Testis (tissue), 3 donors: ENCODE results near the gene TMEM41A. TPM values are rescaled to one million over a fixed set of nuclear protein-coding genes. Genes with fewer than 3 reads are reported as not detected.
"Not testable (repeated sequence)": the region's sequence is repeated elsewhere in the genome, so short reads cannot be mapped to it uniquely, and the experiment has no call there.

ENCODE experiments used
- DNase-seq: peaks from one replicate; pipeline ENCODE4 v3.0.0-alpha.2; 2019
- H3K27ac ChIP-seq, 2 donors: fragments of 200-600 bp; sonication (generic); one replicate each; pipeline ENCODE4 v1.5.1; 2019
- H3K27me3 ChIP-seq: fragments of 200-600 bp; sonication (generic); one replicate; pipeline ENCODE4 v1.5.1; 2019
- H3K36me3 ChIP-seq: fragments of 200-600 bp; sonication (generic); one replicate; pipeline ENCODE4 v1.5.1; 2017; ENCODE audit warnings: low read depth; ENCODE audit errors: missing control alignments
- H3K4me1 ChIP-seq: fragments of 200-600 bp; sonication (generic); one replicate; pipeline ENCODE4 v1.5.1; 2019
- H3K4me3 ChIP-seq, 2 donors: fragments of 200-600 bp; sonication (generic); one replicate each; pipeline ENCODE4 v1.5.1; 2017 to 2019
- H3K9me3 ChIP-seq: fragments of 200-600 bp; sonication (generic); one replicate; pipeline ENCODE4 v1.5.1; 2017
- CTCF ChIP-seq, 3 experiments: fragments of 450-650 bp in 2 of 3; fragments of 200-600 bp in 1 of 3; sonication (generic) in 1 of 3; IDR thresholded peaks; one replicate each; pipeline ENCODE4 v1.5.1; 2016 to 2019; ENCODE audit warnings: antibody characterized with exemption in 3 of 3, mild to moderate bottlenecking in 2 of 3, moderate library complexity in 1 of 3
- POLR2A ChIP-seq: fragments of 450-650 bp; IDR thresholded peaks from one replicate; pipeline ENCODE4 v1.6.1; 2017; ENCODE audit warnings: antibody characterized with exemption, mild to moderate bottlenecking, moderate library complexity
- WGBS, 2 donors: methylation state at CpG; one replicate each; pipeline ENCODE4 v1.1.5; 2018; 5-methylcytosine and 5-hydroxymethylcytosine counted together
- intact Hi-C: fragments of 100-400 bp; cut with DNase I; formaldehyde crosslinking; loops from one replicate; pipeline ENCODE4 v1.15.1; 2023; ENCODE audit warnings: low total_unique reads
- polyA plus RNA-seq: library from polyadenylated mRNA; stranded (reverse); fragments of 350-450 nt; fragmentation: Illumina TruSeq; extraction: RNeasy Lipid Tissue Mini Kit (QIAGEN cat#74804); gene quantifications from one replicate; pipeline ENCODE4 v1.2.3, GENCODE V29; 2014; ENCODE audit warnings: low read depth, low replicate concordance; ENCODE audit not compliant: insufficient read depth
- total RNA-seq, 2 donors: library from RNA; depleted of rRNA; stranded (reverse); fragments of >200 nt; gene quantifications; one replicate each; pipeline ENCODE4 v1.2.3, GENCODE V29; 2016

The TMEM41A gene
- total and polyA plus RNA-seq, 3 donors from 2014 or later, result 29.9 to 38.7 (median 34.4) TPM

DNA sequence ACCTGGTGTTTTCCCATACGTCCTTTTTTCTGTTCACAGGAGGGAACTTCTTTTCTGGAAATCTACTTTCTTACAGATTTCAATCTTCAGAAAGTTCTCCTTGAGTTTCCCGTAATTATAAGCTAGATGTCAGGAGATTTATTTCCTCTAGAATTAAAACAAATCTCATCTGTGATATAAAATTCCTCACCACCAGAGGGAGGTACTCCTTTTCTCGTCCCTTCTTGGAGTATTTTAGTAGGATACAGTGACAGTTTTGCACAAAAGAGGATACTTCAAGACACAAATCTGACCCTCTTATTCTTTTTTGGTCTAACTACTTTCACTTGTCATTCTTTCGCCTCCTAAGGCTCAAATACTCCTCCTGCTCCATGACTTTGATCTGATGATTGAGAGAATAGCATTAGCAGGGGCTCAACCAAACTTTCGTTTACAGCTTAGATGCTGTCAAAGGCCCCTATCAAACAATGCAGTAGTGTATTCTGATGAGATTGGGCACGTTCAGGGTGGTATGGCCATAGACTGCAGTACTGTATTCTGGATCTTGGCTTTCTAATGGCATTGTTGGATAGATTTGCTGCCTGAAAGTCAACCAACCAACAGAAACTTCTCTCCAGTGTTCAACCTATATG lies 38.0 kb downstream of the TMEM41A start:
- TF ChIP-seq POLR2A (no peak), CTCF (IDR thresholded peaks at IDR 0.05) (peak; percentile 25 to 44 (median 29))
- Histone ChIP-seq H3K36me3 (no peaks in the 10 kb centered on the region), H3K4me1 (no peaks in the 10 kb centered on the region), H3K9me3 (no peaks in the 10 kb centered on the region), H3K27me3 (no peaks in the 10 kb centered on the region), H3K27ac (no peak overlapping the region), H3K4me3 (no peak overlapping the region)
- WGBS, 2 donors, result 58 to 67% methylated on average over 6 of the region's 6 CpGs
- intact Hi-C loops, result no loop called here
- DNase-seq, result no peak

DNA sequence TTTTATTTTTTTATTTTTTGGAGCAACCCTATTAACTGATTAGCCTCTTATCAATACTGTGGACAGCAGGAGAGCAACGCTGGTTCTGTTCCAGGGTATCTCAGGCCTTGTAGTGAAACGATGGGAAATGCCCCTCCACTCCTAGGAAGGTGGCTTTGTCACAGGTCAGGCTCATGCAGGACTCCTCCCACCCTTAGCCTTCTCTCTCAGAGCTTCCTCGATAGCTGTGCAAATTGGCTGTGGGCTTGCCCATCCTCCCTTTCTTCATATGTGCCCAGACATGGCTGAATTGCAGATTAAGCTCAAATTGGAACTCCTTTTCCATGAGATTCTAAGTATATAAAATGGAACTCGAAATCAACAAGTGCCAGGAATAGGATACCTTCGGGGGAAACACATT lies 38.5 kb downstream of the TMEM41A start:
- DNase-seq, result no peak
- WGBS, 2 donors, result 72 to 81% methylated on average over 5 of the region's 5 CpGs

DNA sequence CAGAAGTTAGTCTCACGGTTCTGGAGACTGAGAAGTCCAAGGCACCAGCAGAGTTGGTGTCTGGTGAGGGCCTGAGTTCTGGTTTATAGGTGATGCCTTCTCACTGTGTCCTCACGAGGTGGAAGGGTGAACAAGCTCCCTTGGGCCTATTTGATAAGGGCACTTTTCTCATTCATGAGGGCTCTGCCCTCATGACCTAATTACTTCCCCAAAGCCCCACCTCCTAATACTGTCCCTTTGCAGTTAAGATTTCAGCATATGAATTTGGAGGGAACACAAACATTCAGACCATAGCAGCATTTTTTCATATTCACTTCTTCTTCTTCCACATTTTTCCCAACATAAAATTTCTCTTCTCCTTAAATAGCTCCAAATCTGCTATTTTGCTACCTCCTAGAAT lies 41.5 kb downstream of the TMEM41A start:
- Histone ChIP-seq H3K4me1 (no peaks in the 10 kb centered on the region), H3K4me3 (no peak overlapping the region), H3K9me3 (no peaks in the 10 kb centered on the region), H3K36me3 (no peaks in the 10 kb centered on the region), H3K27me3 (no peaks in the 10 kb centered on the region), H3K27ac (no peak overlapping the region)
- WGBS, 2 donors, result 77 to 79% methylated on average over 2 of the region's 2 CpGs
- no peak for TF ChIP-seq POLR2A
- TF ChIP-seq CTCF (IDR thresholded peaks at IDR 0.05), result no peak
- DNase-seq, result no peak
- intact Hi-C loops, result no loop called here

More for the DNA sequence above, 38.5 kb downstream of the TMEM41A start:
- Histone ChIP-seq H3K27ac (no peak overlapping the region), H3K4me1 (no peaks in the 10 kb centered on the region), H3K4me3 (no peak overlapping the region), H3K36me3 (no peaks in the 10 kb centered on the region), H3K9me3 (no peaks in the 10 kb centered on the region), H3K27me3 (no peaks in the 10 kb centered on the region)
- intact Hi-C loops, result no loop called here
- TF ChIP-seq POLR2A, result no peak

DNA sequence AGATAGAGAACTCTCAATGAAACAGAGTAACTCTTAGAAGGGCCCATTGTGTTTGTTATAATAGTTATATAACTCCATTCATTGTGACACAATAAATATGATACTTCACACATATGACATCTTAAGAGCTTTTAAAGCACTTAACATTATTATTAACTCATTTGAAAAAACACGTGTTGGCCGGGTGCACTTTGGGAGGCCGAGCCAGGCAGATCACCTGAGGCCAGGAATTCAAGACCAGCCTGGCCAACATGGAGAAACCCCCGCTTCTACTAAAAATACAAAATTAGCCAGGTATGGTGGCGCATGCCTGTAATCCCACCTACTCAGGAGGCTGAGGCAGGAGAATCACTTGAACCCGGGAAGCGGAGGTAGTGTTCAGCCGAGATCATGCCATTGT lies 47.4 kb downstream of the TMEM41A start:
- H3K4me3 ChIP-seq, H3K9me3 ChIP-seq, intact Hi-C loops, H3K36me3 ChIP-seq, H3K27ac ChIP-seq, DNase-seq, H3K4me1 ChIP-seq, H3K27me3 ChIP-seq: not testable (repeated sequence)
- WGBS, 2 donors, result 81 to 91% methylated on average over 8 of the region's 8 CpGs

GRCh38 chr3:185448107-185448506 lies 50.7 kb downstream of the TMEM41A start:
- no peak for TF ChIP-seq CTCF (IDR thresholded peaks at IDR 0.05)
- no peak for TF ChIP-seq POLR2A
- intact Hi-C loops, result no loop called here
- no peaks in the 10 kb centered on the region for H3K36me3 ChIP-seq

DNA sequence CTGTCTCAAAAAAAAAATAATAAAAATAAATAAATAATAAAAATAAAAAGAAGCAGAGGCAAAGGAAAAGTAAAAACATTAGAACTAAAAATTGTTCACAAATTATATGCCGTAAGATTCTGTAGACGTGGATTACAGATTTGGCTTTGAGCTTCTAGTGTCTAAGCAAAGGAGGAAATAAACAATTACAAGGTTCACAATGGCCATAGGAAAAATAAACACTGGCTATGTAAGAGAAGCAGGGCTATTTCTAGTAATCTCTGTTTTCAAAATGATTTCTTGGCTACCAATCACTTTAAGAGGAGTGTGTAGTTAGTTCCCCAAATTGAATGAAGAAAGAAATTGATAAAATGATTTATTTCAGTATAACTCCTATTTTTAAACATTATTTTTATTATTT lies 54.5 kb downstream of the TMEM41A start:
- DNase-seq, result no peak
- WGBS, 2 donors, result 81 to 87% methylated on average over 2 of the region's 2 CpGs
- H3K4me1 ChIP-seq, result no peaks in the 10 kb centered on the region
- no peak overlapping the region for H3K4me3 ChIP-seq
- H3K36me3 ChIP-seq, result no peaks in the 10 kb centered on the region
- intact Hi-C loops, result no loop called here
- no peak for TF ChIP-seq POLR2A
- no peak for TF ChIP-seq CTCF (IDR thresholded peaks at IDR 0.05)
- no peak overlapping the region for H3K27ac ChIP-seq
- no peaks in the 10 kb centered on the region for H3K27me3 ChIP-seq
- H3K9me3 ChIP-seq, result no peaks in the 10 kb centered on the region

More at GRCh38 chr3:185448107-185448506, 50.7 kb downstream of the TMEM41A start:
- Histone ChIP-seq H3K9me3 (no peaks in the 10 kb centered on the region), H3K4me1 (no peaks in the 10 kb centered on the region), H3K27ac (no peak overlapping the region), H3K27me3 (no peaks in the 10 kb centered on the region), H3K4me3 (no peak overlapping the region)
- DNase-seq, result no peak
